NCI-H2227 (cell line): ENCODE results near the gene OSBPL8.
A peak's percentile ranks its signal among the peaks of the same experiment; 100 is the strongest.

Source experiments
- DNase-seq: peaks from one replicate; lab custom pipeline; 2025; ENCODE audit not compliant: unreplicated experiment; lab: John Stamatoyannopoulos, UW

Gene OSBPL8, protein sequence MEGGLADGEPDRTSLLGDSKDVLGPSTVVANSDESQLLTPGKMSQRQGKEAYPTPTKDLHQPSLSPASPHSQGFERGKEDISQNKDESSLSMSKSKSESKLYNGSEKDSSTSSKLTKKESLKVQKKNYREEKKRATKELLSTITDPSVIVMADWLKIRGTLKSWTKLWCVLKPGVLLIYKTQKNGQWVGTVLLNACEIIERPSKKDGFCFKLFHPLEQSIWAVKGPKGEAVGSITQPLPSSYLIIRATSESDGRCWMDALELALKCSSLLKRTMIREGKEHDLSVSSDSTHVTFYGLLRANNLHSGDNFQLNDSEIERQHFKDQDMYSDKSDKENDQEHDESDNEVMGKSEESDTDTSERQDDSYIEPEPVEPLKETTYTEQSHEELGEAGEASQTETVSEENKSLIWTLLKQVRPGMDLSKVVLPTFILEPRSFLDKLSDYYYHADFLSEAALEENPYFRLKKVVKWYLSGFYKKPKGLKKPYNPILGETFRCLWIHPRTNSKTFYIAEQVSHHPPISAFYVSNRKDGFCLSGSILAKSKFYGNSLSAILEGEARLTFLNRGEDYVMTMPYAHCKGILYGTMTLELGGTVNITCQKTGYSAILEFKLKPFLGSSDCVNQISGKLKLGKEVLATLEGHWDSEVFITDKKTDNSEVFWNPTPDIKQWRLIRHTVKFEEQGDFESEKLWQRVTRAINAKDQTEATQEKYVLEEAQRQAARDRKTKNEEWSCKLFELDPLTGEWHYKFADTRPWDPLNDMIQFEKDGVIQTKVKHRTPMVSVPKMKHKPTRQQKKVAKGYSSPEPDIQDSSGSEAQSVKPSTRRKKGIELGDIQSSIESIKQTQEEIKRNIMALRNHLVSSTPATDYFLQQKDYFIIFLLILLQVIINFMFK

DNA sequence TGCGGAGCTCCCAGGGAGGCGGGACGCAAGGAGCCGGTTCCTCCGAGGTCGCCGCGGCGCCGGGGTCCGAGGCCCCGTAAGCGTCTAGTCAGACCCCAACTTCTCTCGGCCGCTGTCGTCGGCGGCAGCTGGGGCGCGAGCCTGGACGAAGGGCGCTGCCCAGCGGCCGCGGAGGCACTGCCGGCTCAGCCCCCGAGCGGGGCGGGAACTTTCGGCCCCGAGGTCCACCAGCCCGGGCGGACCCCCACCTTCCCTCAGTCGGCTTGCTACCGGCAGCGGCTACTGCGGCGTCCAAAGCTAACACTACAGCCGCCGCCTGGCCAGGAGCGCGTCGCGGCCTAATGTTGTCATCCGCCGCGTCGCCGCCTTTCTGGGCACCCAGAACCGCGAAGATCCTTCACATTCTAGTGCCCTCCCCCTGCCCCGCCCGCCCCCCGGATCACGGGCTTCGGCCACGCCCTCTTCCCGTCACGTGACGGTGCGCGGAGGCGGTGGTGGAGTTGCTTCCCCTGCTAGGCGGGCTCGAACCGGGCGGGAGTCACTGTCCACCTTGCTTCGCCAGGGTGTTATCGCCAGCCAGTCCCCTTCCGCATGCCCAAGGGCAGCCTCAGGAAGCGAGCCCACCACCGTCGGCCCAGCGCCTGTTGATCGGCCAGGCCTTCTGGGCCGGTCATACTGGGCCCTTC is at the start of gene OSBPL8:
Gene OSBPL8, minus strand, starts transcription at position 372 of the 686 bp plus-strand sequence. CDS start 72,220 bp downstream, outside the sequence.
- peak; percentile 98 for DNase-seq

DNA sequence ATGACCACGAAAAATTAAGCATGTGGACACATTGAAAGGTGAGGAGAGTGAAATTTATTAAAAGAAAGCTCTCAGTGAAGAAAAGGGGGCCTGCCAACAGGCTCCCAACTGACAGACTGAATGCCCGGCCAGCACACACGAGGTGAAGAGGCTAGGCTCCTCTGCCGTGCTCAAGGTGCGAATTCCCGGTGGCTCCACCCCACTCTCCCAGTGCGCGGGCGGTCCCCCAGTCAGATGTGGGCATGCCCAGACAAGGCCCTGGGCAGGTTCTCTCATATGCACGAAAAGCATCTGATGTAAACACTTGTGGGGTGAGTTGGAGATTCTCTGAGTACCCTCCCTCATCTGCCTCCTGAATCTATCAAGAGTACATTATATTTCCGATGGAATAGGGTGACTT is 48.5 kb upstream of the OSBPL8 start:
- DNase-seq = no peak

DNA sequence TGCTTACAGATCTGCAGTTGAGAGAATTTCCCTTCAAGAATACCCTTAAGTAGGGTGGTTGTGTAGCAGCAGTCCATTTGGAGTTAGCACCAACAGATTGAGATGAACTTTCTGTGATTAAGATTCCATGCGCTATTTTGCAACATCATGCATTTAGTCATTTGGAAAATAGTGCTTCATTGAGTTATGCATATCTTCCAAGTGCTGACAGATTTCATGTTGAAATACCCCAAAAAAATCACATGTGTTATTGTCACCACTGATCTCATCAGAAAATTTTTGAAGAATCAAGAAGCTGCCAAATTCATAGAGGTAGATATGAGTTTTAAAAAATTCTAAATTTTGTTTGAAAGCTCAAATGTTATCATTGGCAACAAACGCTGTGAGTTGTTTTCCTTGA is 35.5 kb upstream of the OSBPL8 start:
- no peak for DNase-seq

DNA sequence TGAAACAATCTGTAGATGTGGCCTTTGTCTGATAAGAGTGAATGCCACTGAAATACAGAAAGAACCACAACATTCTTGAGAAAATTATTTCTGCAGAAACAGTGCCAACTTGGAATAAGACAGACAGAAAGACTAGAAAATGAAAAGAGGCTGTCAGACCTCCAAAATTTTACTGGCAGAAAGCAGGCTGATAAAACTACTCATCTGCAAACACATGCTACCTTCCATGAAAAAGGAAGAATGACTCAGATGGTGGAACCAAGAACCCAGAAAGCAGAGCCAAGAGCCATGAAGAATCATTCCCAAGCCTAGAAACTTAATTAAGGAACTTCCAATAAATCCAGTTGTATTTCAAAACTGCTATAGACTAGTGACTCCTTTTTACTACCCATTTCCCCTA is 31.9 kb upstream of the OSBPL8 start:
- no peak for DNase-seq

DNA sequence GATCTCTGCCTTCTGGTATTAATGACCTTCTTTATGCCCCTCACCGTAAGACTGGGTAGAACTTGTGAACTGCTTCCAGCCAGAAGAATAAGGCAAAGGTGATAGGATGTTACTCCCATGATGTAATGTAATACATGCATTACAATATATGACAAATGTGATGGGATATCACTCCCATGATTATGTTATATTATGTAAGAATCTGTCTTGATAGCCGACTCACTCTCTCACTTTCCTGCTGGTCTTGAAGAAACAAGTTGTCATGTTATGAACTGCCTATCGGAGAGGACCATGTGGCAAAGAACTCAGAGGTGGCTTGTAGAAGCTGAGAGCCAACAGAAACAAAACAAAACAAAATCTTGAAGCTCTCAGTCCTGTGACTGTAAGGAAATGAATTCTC is 30.6 kb upstream of the OSBPL8 start:
- DNase-seq = no peak

DNA sequence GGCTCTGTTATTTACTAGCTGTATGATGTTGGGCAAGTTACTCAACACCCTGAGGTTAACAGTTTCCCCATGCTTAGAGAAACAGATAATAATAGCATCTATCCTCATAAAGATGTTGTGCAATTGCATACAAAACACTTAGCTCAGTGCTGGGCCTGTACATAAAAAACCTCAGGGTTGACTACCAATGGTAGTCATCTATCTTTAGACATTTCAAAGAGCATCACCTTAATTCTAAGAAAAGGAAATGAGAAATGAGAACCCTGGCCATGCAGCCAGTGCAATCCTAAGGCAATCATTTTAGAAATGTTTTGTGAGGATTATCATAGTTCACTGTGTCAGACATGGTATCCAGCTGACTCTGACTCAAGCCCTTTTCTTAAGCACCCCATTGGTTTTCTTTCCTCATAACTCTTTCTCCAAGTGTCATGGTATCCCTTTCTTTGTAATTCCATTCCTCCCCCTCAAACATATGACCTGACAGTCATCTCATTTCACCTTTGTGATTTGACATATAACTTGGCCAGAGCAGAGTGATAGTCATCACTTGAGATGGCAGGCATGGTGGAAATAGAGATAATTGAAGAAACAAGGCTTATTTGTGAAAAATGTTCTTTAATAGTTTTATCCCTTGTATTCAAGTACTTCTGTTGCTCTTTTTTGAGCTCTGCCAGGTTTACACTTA is 29.5 kb upstream of the OSBPL8 start:
- no peak for DNase-seq

DNA sequence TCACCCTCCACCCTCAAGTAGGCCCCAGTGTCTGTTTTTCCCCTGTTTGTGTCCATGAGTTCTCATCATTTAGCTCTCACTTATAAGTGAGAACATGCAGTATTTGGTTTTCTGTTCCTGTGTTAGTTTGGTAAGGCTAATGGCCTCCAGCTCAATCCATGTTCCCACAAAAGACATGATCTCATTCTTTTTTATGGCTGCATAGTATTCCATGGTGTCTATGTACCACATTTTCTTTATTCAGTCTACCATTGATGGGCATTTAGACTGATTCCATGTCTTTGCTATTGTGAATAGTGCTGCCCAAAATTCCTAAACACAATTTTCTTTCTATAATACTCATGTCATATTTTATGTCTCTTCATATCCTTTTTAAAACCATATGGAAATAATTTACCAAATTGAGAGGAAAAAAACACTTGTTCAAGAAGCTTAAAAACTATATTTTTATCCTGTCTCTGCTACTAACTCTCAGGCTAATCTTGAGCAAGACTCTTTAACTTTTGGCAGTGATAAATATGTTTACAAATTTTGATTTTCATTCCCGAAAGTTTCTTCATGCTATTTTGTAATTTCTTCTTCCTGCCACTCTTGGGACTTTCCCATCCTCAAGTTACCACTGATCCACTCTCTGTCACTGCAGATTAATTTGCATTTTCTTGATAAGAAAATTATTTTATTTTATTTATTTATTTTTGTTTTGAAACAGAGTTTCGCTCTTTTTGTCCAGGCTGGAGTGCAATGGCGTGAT is 28.0 kb upstream of the OSBPL8 start:
- no peak for DNase-seq

DNA sequence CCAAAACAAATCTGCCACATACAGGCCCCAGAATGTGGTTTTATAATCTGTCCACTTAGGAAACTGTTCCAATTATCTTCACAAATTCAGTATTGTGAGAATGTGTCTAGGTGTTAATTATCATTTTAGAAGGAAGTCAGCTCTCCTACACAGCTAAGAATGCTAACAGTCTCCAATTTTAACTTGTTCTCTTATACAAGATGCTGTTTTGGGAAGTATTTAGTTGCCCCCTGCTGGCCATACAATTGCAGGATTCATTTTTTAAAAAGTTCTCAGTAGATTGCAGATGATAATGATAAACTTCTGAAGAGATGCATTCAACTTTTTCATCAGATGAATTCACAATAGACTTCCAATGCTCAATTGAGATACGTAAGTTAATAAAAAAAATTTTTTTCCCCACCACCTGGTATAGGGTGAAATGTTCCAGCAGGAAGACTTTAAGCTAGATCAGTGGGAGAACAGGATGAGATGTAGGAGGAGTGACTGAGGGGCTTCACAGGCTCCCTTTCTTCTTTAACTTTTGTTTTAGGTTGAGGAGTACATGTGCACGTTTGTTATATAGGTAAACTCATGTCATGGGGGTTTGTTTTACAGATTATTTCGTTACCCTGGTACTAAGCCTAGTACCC is 27.3 kb upstream of the OSBPL8 start:
- DNase-seq = peak; percentile 34

DNA sequence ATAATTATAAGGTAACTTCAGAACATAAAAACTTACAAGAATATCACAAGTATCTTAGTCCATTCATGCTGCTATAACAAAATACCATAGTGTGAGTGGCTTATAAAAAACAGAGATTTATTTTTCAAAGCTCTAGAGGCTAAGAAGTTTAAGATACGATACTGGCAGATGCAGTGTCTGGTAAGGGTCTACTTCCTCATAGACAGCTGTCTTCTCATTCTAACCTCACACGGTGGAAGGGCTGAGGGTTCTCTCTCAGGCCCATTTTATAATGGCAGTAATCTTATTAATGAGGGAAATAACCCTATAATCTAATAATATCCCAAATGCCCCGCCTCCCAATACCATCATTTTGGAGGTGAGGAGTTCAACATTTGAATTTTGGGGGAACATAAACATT is 23.7 kb upstream of the OSBPL8 start:
- no peak for DNase-seq

DNA sequence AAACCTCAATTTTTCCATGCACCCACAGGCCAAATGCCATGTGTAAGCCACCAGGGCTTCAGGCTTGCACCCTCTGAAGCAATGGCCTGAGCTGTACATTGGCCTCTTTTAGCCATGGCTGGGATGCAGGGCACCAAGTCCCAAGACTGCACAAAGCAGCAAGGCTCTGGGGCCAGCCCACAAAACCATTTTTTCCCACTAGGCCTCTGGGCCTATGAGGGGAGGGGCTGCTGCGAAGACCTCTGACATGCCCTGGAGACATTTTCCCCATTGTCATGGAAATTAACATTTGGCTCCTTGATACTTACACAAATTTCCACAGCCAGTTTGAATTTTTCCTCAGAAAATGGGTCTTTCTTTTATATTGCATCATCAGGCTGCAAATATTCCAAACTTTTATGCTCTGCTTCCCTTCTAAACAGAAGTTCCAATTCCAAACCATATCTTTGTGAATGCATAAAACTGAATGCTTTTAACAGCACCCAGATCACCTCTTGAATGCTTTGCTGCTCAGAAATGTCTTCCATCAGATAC is 14.3 kb upstream of the OSBPL8 start:
- DNase-seq = no peak

DNA sequence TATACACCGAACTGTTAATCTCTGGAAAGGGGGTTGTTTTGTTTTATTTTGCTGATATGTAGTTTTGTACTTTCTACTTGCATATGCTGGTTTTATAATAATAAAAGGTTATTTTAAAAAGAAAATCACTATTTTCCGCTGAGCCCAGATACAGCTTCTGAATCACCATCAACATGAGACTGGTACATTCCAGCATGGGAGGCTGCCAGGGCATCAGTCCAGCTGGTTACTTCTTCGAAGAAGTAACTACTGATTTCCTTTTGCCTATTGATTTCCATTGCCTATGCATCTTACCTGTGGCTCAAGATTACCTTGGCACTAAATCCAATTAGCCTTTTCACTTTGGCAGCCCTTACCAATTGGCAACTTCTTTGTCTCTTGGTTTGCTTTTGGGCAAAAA is 11.7 kb upstream of the OSBPL8 start:
- no peak for DNase-seq

DNA sequence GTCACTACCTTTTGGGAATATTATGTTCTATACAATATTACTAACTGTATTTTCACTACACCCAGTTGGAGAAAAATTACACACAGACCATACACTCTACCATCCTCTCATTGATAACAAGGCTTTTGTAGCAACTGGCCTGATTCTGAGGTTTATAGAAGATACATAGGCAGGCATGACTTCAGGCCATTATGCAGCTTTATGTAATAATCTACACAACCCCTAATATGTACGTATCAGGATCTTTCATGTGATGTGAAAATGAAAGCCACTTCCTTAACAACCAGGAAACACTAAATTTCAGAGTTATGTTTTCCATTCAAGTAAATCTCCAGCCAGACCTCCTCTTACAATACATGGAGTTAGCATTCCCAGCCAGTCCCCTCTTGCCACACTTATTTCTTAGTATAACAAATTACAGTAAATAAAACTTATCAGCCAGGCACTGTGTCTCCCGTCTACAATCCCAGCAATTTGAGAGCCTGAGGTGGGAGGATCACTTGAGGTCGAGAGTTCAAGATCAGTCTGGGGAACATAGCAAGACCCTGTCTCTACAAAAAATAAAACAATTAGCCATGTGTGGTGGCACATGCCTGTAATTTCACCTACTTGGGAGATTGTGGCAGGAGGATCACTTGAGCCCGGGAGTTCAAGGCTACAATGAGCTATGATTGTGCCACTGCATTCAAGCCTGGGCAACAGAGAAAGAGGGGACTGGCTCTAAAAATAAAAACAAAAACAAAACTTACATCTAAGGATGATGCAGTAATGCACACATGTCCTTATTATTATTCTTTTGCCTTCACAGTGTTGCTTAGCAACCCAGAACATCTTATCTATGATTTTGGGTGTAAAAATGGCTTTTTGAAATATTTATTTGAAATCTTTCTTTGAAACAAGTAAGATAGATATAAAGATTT is 10.4 kb upstream of the OSBPL8 start:
- peak; percentile 22 for DNase-seq

DNA sequence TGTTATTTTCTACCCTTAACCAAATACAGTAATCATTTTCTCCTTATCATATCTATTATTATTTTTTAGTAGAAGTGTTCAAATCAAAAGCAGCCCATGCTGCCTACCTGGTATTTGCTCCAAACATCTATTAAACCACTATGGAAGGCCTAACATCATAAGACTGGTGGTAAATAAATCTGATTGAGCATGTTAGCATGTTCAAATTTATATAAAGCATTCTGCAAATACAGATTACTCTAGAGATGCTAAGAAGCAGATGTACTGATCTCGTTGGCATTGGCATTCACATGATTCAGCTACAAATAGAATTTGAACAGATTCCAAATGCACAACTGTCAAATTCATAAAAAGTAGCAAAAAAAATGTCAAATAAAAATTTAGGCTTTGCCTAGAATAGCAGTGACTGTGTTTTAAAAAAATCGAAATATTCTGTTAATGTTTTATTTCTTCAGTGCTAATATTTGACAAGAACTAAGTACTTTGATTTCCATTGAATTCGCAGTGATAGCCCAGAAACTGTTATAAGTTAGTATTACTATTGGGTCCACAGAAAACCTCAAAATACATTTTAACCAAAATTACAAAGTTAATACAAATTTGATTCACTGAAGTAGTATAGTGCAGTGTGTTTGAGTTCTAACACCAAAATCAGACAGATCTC is 9.4 kb upstream of the OSBPL8 start:
- no peak for DNase-seq

DNA sequence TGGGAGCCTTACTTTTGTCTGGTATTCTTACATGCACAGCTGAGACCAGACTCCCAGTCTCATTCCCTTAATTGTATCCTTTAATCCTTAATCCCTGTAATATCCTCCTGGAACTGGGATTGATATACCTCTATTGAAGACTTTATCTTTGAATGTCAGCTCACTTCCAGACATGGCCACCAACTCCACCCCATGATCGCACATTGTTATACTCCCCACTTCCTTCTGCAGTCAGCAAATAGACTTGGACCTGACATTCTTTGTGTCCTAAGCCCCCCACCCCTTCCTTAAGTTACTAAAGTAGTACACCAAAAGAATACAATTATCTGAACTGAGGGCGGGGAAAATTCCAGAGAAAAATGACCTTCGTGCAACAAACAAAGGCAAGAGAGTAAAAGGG is 8.6 kb upstream of the OSBPL8 start:
- DNase-seq = no peak

DNA sequence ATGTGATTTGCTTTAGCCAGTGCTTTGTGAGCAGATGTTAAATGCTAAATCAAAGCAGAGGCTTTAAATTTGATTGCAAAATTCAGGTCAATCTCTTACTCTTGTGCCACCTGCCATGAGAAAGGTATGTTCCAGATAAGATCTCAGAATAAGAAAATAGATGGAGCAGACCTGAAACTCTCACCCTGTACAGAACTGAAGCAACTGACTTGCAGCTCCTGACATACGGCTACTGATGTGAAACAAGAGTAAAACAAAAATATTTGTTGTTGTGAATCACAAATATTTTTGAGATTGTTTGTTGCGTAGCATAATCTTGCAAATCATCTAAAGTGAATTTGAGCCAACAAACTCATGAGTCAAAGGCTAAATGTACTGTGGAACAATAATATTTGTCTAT is 3.5 kb upstream of the OSBPL8 start:
- no peak for DNase-seq

DNA sequence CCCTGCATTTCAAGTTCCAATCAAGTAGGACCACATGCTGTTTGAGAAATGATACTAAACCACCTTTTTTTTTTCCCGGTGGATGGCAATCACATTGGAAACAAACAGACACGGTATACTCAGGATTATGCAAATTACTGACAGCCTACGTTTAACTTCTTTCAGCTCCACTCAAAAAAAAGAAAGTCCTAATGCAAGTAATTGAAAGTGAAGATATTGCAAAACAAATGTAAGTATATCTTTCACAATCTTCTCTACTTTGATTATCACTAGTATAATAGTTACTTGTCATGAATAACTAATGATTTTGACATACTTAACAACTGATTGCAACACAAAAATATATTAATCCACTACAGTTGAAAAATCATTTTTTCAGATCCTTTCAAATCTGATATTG is 2.6 kb upstream of the OSBPL8 start:
- no peak for DNase-seq

DNA sequence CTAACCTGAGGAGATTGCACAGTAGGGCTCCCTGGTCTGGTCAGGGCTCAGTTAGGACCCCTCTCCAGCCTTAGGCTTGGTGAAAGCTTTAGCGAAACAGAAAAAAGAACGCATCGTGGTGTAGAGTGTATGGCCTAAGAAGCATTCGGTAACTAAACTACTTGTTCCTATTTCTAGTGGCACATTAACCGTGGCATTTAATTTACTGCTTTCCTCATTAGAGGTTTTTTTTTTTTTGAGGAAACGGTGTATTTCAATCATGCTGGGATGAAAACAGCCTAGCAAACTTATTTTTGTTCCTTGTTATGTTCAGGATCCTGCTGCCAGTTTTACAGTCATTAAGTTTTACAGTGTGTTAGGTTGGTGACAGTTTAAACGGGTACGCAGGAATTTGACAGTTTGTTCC is 518 bp upstream of the OSBPL8 start:
- no peak for DNase-seq
